Umbilical cord (tissue), 2 donors: ENCODE measurements around the gene UBE2E1. TPM values are rescaled to one million over a fixed set of nuclear protein-coding genes. Genes with fewer than 3 reads are reported as not detected.
A peak's percentile ranks its signal among the peaks of the same experiment; 100 is the strongest.

Source experiments
- DNase-seq: peaks from one replicate; pipeline ENCODE4 v3.0.0-alpha.2; 2015; ENCODE audit warnings: low spot score
- total RNA-seq: library from RNA; depleted of rRNA; stranded (reverse); fragments of >200 nt; gene quantifications from one replicate; pipeline ENCODE4 v1.2.3, GENCODE V29; 2014; ENCODE audit warnings: low replicate concordance; ENCODE audit not compliant: insufficient read depth

UBE2E1 gene
- total RNA-seq: 77.0 TPM

DNA sequence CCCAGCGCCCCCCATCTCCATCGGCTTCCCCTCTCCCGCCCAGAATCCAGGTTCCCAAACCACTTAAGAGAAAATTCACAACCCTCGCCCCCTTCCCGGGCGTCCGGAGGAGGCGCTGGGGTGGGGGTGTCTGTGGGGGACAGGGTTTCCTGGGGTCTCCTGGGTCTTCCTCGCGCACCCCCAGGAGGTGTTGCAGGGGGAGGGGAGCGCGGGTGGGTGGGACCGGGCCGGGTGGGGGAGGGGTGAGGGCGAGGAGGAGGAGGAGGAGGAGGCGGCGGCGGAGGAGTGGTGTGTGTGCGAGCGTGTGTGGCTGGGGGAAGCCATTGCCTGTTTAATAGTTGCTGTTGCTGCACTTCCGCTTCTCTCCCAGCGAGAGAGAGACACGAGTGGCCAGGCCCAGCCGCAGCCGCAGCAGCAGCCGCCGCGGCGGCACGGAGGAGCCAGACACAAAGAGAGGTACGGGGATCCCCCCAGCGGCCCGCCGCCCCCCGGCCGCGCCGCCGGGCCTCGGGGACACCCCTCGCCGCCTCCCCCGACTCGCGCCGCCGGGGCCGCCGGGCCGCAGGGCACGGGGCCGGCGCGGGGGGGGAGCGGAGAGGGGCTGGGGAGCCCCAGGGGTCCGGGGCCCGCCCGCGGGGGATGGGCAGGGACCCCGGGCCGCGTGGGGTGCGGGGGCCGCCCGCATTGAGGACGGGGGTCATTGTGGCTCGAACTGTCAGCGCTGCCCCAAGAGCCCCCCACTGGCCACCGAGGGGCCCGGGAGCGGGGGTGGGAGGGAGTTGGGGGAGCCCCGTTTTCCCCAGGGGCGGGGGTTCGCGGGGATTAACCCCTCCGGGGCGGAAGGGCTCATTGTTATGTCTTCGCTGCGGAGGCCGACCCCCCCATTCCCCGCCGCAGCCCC is at the start of gene UBE2E1:
UBE2E1 (plus strand) TSS at position 323 of the 901 bp plus-strand sequence. CDS start 1,315 bp downstream, outside the sequence.
- peak; percentile 84 for DNase-seq

DNA sequence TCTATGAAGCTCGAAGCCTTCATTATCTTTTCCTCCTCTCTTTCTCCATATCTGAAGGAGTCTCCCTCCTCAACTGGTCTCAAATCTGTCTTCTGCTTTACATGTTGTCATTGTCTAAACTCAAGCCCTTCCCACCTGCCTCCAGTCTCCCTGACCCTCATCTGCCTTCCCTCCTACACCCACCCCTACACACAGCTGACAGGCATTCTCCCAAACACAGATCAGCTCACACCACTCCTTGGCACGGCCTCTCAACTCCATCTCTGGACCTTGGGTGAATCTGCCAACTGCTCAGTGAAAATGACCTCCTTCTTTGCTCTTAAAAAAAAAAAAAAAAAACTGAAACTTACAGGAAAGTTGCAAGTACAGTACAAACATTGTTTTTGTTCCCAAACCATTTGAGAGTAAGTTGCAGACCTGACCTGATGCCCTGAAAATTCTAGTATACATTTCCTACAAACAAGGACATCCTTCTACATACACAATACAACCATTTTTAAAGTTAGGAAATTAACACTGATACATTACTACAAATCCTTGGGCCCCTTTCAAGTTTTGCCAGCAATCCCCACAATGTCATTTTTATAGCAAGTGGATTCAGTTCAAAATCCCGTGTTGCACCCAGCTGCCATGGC is 49.4 kb upstream of the UBE2E1 start:
- no peak for DNase-seq

DNA sequence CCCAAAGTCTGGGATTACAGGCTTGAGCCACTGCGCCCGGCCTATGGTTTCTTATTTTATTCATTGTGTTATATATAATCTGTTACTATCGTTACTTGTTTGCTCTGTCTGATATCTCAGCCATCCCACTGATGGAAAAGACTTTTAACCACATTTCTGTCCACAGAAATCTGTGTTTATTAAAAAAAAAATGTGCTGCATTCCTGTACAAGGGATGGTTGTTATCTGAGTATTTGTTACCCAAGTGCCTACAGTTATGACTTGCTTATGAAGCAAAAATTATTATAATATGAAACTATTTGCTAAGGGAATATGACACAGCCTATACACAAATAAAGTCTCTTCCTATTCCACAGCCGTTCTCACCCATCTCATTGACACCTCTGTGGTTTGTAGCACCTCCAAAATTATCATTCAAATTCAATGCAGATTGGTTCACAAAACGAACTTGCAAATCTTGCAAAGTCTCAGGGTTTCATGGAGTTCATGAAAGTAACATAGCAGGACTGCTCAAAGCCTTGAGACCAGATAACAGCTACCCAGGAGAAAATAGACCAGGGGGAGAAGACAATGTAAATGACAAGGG is 47.4 kb upstream of the UBE2E1 start:
- no peak for DNase-seq

DNA sequence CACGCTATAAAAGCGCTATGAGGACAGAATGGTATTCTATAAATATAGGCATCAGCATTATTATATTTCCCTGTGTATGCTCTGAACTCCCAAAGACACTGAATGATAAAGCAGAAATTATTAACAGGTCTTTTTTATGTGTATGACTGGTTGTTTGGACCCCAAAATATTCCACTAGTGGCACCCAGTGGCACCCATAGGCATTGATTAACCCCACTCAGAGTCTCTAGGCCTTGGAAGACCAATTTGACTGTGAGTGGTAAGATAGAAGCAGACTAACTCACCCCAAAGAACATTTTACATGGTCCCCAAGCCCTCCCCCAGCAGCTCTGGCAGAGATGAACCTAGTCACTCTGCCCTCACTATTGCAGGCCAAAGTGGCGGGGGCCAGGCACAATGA is 45.4 kb upstream of the UBE2E1 start:
- DNase-seq: no peak

DNA sequence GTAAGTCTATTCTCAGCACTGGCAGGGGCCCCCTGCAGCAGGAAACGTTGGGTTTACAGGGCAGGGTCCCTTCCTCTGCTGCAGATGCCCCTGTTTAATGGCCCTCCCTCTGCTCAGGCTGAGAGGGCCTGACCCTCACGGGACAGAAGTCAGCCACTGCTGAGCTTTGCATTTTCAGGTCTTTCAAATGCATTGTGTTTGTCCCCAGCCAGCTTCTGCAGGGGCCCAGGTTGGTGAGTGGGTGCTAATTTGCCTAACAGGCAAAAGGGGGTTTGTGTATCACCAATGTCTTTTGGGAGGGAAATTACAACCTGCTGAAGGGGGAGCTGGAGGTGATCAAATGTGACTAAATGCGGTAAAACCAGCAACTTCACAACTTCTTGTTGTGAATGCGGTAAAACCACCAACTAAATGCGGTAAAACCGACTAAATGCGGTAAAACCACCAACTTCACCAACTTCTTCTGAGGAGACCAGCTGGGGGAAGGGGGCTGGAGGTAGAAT is 44.8 kb upstream of the UBE2E1 start:
- DNase-seq: no peak

DNA sequence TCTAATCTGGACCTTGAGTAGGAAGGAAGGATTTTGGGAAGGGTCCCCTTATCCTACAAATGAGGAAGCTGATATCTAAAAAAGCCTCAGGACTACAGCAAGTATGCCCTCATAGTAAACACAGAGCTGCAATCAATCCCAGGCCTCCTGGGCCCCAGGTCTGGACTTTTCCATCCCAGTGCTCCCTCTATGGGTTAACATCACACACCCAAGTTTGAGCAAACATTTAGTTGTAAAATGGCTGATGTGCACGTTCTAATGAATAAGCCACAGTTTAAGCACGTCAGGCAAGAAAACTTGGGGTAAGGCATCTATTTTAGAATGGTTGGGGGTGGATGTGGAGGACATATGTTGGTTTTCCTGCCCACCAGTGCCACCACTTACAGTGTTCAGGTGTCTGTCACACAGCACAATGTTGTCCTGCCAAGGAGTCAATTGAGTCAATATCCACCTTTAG is 44.3 kb upstream of the UBE2E1 start:
- peak; percentile 11 for DNase-seq

DNA sequence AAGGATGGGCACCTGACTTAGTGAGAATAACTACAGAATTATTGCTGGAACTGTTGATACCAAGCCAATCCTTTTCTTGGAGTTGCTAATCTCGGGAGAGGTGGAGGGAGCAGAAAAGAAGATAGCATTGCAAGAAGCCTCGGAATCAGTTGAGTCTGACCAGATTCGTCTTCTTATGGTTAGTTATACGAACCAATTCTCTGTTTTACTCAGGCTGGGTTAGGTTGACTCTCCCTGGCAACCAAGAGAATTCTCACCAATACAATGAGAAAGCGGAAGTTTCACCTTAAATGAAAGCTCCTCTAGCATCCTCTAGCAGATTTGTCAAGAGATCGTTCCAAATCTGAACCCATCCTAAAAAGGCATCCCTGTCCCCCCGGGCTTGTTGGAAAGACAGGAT is 43.5 kb upstream of the UBE2E1 start:
- no peak for DNase-seq

DNA sequence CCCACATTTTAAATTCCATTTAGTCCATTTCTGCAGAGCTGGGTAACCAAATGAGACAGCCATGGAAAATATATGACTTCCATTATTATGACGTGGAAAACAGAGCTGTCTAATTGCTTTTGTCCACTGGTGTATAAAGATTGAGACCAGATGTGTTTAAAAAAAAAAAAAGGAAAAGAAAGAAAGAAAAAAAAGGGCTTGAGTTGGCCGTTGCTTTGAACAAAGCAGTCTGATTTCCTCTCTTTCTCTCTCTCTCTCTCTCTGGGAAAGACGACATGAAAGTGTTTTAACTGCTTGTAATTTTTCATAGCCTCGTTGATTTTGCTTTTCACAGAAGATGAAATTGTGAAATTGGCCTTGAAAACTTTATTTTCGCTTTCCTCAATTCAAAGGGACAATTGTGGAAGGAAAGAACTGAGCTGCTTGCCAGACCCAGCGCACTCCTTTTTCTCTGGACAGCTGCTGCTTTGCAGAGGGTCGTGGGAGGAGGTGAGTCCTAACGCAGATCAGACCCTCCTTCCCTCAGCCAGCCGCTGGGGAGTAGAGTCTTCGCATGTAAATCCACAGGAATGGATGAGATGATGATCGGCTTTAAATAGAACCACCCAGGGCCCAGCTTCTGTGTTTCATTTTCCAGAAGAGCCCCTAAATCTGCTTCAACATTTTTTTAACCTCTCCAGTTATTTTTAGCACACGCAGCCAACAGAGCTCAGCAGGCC is 42.8 kb upstream of the UBE2E1 start:
- DNase-seq: peak; percentile 72

DNA sequence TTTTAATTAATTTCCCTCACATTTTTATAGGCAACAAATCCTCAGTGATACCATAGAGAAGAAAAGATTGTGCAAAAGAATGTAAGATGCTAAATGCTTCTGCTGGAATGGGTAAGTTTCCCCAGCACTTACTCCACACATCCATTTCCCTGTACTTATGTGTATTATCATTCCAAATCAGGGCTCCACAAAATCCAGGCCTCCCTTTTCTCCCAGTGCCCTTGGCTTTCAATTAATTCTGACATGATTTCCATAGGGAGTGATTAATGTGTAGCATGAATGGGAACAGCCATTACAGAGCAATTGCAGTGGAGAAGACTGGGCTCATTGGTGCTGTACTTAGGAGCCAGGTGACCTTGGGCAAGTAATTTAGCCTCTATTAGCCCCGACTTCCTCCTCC is 41.3 kb upstream of the UBE2E1 start:
- DNase-seq: no peak

DNA sequence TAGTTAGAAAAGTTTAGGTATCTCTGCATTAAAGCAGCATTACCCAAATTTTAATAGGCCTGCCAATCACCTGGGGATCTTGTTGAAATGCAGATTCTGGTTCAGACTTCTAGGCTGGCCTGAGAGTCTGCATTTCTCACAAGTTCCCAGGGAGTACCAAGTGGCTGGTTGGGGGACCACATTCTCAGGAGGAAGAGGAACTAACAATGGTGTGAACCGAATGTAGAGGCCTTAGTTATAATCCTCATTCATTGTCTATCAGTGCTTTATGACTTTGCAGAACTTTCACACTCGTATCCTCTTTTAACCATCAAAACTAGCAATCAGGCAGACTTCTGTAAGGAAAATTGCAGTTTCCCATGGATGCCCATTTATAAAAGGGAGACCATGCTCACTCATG is 38.2 kb upstream of the UBE2E1 start:
- no peak for DNase-seq

DNA sequence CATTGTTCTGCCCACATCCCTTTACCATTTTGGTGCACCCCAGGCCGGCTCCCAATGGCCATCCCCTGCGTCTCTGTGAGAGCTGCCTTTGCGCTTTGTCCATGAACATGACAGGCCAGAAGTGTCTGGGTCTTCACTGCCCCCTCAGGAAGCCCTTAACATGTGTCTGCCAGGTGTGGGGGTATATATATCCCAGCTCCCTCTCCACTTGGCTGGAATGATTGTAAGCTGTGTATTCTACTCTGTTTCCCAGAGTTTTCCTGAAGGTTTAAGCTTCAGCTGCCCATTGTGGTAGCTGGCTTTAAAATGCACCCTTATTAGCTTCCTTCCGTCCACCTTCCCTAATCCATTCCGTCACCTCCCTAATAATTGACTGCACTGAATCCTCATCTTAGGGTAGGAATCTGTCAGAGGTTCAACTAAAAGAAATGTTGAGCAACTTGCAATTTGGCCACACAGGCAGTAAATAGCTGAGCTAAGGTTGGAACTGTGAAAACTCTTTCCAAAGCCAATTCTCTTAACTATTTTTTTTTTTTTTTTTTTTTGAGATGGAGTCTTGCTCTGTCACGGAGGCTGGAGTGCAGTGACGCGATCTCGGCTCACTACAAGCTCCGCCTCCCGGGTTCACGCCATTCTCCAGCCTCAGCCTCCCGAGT is 30.4 kb upstream of the UBE2E1 start:
- no peak for DNase-seq

DNA sequence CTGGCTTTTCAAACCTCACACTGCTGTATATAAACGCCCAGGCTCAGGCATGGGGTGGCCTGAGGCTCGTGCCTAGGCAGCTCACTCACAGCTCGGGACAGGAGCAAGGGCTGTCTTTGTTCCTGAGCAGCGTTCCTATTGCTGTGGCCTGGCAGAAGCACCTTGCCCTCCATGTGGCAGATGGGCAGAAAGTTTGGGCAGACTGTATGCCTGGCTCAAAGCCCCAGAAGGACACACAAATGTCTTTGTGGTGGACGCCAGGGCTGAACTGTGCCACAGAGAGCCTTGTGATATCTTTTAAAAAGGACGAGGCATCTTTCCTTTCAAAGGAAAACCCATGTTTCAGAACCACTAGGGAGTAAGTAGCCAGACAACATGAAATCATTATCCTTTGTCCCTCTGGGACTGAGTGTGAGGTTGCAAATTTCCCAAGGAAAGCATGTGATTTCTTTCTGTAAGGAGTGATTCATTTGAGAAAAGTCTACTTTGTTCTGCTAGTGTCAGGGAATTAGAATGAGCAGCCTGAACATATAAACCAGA is 29.3 kb upstream of the UBE2E1 start:
- peak; percentile 29 for DNase-seq

DNA sequence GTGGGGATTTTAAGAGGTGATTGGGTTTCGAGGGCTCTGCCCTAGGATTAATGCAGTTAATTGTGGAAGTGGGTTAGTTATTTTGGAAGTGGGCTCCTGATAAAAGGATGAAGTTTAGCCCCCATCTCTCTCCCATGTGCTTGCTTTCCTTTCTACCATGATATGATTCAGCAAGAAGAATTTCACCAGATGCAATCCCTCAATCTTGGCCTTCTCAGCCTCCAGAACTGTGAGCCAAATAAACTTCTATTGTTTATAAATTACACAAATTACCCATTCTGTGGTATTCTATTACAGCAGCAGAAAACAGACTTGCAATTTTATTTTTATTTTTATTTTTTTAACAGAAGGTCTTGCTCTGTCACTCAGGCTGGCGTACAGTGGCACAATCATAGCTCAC is 27.3 kb upstream of the UBE2E1 start:
- DNase-seq: no peak

DNA sequence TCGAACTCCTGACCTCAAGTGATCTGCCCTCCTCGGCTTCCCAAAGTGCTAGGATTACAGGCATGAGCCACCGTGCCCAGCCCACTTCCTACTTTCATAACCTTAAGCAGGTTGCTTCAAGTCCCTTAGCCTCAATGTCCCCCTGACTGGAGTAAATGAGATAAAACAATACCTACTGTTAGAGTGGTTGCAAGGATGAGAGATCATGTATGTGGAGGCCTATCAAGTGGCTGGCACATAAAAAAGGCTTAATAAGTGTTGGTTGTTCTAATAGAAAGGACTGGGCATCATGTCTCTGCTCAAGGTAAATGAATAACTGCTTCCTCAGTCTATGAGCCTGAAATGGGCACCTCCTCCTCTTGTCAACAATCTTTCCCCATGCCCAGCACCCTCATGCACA is 25.9 kb upstream of the UBE2E1 start:
- DNase-seq: no peak

DNA sequence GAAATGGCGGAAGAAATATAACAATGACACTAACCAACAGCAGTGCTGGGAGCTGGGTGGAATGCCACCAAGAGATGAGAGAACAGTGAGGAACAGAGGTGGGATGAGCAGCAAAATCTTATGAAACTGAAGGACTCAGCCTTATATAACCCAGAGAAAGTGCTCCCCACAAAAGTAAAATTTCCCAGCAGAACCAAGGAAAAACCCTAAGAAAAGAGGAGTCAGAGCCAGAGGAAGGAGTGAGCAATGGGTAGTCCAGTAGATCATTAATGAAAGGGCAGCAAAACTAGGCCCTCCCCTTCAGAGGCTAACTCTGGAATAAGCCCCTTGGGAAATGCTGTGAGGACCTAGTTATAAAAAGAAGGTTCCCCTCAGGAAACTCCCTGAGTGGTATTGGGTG is 24.7 kb upstream of the UBE2E1 start:
- DNase-seq: no peak

DNA sequence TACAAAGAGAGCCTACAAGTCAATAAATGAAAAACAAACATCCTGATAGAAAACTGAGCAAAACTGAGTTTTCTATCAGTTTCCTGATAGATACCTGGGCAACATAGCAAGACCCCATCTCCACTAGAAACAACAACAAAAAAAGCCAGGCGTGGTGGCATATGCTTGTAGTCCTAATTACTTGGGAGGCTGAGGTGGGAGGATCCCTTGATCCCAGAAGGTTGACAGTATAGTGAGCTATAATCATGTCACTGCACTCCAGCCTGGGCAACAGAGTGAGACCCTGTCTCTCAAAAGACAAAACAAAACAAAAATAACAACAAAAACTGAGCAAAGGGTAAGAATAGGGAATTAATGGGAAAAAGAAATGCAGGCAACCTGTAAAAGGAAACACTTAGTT is 23.9 kb upstream of the UBE2E1 start:
- no peak for DNase-seq

DNA sequence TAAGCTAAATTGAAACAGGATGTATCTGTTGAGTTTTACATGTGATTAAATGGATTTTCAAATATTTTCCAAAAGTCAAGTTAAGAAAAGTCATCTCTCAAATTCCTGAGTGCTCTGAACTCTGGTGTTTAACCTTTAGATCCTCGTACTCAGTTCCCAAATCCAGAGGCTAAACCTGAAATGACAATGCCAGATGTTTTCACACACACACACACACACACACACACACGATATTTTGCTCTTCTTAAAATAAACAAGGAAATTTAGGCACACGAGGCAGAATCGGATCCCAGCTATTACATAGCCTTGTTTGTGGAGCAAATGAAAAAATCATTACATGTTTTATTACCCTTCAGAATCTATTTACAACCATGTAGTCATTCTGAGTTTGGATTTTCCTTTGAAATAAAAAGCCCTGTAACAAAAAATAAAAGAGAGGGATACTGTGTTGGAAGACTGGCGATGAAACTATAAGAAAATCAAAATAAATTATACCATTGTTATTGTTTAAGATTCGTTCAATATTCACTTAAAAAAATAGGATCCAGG is 20.6 kb upstream of the UBE2E1 start:
- no peak for DNase-seq

DNA sequence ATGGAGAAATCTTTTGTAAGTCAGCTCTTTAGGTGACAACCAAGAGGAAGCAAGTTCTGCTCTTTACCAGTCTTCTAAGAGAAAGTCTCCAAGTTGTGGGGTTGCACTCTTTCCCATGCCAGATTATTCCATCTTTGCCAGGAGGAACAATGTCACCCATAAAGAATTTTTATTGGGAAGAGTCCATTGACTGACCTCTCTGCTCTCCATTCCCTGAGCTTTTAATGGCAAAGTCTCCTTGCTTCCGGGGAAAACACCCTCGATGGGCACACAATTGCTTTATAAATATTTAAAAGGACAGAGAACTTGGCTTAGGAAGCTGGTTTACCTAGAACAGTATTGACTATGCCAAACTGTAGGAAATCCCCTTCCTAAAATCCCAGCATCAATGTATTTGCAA is 19.9 kb upstream of the UBE2E1 start:
- no peak for DNase-seq

DNA sequence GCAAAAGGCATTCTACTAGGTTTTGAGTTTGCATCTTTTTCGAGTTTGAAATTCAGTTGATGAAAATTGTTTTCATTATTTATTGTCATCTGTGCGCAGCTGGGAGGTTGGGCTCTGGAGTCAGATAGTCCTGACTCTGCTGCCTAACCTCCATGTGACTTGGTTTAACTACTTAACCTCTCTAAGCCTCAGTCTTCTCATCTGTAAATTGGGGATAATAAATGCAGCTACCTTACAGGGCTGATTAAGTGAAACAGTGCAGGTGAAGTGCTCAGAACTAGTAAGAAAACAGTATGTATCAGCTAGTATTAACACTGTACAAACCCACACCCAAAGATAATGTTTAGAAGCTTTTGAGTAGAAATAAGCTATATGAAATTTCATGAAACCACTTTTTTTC is 14.1 kb upstream of the UBE2E1 start:
- no peak for DNase-seq

DNA sequence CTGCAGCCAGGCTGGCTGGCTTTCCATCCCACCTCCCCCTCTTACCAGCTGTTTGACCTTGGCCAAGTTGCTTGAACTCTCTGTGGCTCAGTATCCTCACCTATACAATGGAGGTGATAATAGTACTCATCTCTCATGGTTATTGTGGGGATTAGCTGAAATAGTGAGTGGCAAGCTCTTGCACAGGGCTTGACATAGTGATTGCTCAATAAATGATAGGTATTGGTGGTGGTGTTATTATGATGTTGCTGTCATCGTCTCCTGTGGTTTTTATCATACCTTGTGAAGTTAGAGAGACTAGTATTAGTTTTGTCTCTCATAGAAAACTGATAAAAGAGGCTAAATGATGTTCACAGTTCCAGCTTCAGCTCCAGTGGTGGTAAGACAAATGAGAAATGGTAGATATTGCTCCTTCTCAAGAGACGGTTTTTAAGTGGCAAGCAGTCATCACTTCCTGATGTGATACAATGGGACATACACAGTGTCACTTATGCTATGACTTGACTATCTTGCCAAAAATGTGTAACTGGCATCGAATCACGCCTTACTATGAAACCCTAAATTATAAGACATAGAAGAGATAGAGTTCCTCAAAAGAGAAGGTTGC is 12.1 kb upstream of the UBE2E1 start:
- no peak for DNase-seq
